HuH-7 (cell line): ENCODE data around the gene TMIE.
"Not testable (repeated sequence)": the region's sequence is repeated elsewhere in the genome, so short reads cannot be mapped to it uniquely, and the experiment has no call there.

Source experiments
- DNase-seq: peaks from one replicate; pipeline ENCODE4 v3.0.0; 2011; ENCODE audit warnings: low spot score

TMIE gene

GRCh38 chr3:46685446-46685845 lies 15.7 kb upstream of the TMIE start:
- DNase-seq: no peak

DNA sequence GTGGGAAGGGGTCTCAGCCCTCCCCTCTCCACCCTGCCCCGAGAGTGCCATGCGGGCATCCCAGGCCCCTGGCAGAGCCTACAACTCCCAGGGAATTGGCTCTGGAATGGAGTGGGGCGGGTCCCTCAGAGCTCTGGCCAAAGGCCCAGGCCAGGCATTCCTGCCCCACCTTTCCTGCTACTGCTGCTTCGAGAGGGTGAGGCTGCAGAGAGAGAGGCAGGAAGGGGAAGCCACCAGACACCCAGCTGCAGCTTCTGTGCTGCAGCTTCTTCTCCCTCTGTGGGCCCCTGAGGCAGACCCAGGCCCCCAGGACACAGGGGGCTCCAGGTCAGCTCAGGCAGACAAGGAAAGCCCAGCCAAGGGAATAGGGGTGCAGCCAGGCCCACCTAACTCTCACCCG lies 10.4 kb upstream of the TMIE start:
- no peak for DNase-seq

DNA sequence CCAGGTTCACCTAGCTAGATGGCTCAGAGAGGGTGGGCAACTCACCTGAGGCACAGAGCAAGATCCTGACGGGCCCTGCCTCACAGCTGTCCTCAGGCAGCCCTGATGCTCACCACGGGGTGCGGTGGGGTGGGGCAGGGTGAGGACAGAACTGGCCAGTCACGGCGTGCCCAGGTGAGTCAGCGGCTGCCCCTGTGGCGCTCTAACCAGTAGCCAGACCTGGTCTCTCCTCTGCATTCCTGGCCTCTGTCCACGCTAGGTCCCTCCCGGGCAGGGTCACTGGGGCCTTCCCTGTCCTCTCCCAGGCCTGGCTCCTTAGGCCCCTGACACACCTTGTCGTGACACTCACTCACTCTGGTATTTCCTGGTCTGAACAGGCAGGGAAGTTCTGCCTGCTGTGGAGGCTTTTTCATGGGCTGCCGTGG lies 8.6 kb upstream of the TMIE start:
- DNase-seq: peak; percentile 65

DNA sequence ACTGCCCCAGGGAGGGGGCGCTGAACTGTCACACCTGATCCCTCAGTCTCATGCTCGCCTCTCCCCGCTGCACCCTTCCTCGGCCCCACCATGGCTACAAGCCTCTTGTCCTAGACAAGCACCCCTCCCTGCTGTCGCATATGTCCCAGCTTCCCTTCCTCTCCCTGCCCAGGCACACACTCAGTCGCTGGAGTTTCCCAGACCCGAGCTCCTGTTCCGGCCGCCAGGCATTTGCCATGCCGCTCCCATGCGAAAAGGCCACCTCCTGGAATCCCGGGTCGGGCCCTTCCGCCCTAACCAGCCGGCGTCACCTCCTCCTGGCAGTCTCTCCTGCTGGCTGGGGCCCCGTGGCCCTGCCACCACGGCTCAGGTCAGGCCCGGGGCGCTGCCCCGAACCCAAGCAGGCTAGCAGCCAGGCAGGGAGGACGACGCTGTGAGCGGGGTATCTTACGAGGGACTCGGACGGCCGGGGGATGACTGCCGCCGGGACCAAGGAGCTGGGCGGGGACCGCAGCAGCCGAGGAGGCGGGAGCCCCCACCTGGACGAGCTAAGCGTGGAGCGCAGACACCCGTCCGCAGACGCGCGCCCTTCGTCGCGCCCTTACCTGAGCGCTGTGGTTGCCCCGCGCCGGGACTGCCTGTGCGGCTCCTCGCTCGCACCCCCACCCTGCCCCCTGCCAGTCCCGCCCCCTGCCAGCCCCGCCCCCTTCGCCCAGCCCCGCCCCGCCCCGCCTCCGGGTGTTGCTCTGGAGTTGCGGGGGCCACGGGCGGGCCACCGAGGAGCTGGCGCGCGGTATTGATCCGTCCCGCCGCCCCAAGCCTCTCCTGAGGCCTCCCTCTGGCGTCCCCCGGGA lies 7.9 kb upstream of the TMIE start, which contains the start of gene ALS2CL:
ALS2CL (minus strand) TSS at position 642 of the 854 bp plus-strand sequence. CDS start 4,239 bp downstream, outside the sequence.
- peak; percentile 90 for DNase-seq

DNA sequence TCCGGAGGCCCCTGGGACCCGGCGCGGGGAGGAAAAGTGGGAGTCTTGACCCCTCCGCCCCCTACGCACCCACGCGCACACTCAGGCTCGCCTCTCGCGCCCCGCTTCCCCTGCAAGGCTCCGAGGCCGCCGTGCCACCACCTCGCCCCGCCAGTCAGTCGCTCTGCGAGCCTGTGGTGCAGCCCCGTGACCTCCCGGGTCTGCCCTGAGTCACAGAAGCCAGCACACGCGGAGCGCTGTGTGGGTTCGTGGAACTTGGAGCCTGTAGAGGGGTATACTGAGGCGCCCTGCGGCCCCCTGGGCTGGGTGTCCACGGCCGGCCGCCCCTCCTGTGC lies 7.3 kb upstream of the TMIE start:
- no peak for DNase-seq

DNA sequence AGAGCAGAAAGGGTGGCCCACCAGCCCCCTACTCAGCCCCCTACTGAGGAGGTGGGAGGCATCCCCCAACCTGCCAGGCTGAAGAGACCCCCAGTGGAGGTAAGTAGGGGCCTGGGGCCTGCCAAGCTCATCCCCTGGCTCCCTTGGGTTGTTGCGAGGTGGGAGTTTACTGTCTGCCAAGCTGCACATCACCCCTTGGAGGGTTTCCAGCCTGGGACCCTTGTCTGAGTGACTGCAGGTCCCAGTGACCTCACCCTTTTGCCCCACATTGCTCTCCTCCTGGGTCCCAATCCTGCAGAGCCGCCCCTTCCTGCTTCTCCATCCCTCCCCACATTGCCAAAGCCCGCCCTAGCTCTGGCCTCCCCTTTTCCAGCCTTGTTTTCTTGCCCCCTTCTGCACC lies 6.7 kb upstream of the TMIE start:
- DNase-seq: no peak

- DNase-seq: peak; percentile 88
Measured at GRCh38 chr3:46695177-46695961, 5.8 kb upstream of the TMIE start.

DNA sequence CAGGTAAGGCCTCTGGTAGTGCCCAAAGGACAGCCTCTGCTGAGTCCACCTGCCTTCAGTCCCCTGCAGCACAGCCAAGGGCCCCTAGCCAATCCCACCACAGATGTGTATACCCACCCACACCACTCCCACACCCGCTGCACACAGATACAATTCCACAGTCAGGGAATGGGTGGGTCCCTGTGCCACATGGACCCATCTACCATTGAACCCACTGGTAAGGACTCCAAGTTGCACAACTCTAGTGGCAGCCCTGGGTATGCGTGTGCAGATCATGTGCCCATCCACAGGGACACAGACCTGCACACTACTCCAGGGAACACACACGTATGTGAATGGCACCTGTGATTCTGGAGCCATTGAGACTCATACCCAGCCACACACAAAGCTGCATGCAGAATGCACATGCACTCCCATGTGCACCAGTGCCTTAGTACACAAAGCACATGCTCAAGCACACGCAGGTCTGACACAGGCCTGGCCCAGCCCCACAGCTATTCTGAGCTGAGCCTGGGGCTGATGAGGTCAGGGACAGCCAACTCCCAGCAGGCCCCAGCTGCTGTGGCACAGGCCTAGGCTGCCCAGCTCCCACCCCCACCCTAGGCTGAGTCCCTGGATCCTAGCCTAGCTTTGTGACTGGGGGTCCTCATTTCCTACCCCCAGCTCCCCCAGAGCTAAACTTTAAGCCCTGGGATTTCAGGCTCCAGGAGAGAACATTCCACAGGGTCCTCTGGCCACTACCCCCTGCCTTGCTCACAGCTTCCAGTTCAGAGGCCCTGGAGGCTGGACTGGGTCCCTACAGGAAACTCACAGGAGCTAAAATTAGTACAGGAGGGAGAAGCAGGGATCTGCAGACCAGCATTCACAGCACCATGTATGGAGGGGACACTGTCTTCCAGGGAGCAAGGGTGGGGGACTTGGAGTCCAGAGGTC lies 5.0 kb upstream of the TMIE start:
- DNase-seq: no peak

DNA sequence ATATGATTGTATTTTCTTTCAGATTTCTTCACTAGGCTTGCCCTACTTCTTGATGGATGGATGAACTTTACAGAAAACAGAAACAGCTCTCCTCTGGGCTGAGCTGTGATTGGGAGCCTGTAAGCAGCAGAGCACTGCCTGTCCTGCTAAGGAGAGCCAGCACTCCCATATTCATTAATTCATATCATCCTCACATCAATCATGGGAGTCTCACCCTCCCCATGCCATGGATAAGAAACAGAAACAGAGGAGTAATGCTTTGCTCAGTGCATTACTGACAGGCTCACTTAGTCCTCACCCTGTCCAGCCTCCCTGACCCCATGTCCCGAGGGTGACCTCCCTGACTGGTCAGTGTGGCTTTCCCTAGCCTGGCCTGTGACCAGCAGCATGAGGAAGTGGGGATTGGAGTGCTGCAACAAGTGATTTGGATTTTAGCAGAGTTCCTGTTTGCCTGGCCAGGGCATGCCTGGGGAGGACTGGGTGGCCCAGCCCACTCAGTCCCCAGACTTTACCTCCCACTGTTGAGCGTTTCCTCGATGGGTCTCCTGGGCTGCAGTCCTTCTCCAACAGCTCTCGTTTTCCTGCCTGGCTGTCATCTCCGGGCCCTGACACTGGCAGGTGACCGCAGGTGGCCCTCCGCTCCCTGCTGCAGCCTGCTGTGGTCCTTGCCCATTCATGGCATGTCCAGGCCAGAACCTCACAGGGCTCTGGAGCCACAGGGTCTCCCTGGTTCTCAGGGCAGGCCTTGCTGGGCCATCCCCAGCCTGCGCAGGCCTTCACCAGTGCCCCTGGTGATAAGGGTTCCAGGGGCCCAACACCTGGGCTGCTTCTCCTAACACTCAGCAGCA lies 1.3 kb upstream of the TMIE start:
- DNase-seq: no peak

- no peak for DNase-seq
Measured at GRCh38 chr3:46700772-46701171, 420 bp upstream of the TMIE start.

DNA sequence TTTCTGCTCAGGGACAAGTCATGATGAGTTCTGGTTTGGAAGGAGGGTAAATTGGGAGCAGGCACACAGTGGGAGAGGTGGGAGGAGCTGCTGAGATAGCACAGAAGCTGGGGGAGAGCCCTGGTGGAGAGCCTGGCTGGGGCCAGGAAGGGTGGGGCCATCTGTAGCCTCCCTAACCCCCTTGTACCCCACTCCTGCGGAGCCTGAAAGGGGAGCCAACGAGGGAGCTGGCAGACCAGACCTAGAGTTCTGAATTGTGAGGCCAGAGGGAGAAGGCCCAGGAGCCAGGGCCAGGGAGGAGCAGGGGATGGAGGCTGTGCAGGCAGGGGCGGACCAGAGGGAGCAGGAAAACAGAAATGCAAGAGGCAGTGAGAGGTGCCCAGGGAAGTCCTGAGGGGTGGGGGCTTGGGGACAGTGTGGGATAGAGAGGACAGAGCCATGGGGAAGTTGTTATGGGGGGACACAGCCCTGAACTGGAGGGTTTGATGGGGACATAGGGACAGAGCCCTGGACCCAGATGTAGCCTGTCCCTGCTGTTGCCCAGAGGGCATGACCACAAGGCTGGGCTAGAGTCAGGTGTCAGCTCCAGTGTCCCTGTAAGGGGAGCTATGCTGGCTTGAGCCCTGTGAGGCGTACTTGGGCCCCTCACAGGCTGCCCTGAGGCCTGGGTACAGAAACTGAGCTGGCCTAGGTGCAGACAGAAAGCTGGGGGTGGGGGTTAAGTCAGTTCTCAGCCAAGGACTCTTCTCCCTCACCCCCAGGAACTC lies 1.2 kb downstream of the TMIE start:
- no peak for DNase-seq

DNA sequence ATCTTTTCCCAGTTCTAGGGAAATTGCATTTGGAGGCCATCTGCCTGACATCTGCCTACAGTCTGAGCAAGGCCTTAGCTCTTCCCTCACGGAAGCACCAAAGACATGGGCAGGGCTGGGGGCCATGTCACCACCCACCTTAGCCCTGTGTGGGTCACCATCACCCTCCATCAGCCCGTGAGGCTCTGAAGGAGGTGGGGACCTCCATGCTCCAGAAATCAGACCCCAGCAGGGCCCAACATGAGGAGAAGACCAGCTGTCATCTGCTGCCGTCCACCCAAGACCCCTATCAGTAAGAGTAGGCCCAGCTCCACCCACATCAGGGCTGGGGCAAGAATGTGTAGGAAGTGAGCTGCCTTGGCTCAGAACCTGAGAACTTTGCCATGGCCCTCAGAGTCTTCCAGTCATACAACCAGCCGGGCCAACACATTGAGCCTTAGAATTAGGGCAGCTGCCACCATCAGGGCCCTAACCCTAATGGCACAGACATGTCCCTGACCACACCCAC lies 1.9 kb downstream of the TMIE start:
- no peak for DNase-seq

- not testable (repeated sequence) for DNase-seq
Measured at GRCh38 chr3:46704346-46704745, 3.2 kb downstream of the TMIE start.

DNA sequence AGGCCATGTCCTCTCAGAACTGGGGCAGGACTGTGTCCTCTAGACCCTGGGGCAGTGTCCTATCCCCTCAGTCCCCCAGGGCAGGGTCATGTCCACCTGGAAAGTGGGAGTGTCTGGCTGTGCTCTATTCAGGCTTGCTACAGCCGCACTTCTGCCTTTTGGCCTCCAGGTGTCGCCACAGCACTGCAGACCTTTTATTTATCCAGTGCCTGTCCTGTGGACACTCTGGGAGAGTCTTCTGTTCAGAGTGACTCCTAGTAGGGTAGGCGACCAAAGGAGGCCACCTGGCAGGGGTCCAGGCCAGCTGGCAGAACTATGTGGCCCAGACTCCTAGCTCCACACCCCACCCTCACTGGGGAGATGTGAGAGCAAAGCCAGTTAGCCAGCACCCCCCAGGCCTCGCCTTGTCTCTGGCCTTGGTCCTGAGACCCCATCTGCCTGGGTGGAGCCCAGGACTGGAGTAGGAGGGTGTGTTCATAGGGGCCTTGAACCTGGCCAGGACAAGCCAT lies 3.9 kb downstream of the TMIE start:
- peak; percentile 90 for DNase-seq

DNA sequence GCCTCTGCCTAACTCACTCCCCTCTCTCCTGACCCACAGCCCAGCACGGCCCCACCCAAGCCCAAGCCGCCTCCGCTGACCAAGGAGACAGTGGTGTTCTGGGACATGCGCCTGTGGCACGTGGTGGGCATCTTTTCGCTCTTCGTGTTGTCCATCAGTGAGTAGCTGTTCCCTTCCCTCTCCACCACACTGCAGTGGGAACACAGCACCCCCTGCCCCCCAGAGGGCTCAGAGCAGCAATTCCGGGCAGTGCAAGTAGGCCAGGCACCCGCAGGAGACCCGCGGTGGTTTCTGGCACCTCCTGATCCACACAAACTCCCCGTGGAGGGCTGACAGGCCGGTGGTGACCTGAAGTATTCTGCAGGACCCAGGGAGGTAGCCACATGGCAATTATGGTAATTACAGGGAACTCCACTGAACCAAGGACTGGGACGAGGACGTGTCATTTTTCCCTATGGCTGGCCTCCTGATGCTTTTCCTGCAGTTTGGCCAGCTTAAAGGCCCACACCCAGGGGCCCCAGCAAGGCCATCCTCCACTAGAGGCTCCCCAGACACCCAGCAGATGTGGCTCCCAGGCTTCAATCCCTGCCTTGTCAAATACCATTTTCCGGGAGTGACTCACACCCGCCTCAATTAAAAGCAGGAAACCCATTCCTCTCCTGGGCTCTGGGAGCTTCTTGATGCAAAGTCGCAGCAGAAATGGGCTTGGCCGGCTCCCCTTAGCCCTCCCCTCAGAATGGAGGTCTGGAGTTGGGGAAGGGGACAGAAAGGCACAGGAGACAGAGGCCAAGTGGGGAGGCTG lies 4.8 kb downstream of the TMIE start:
- no peak for DNase-seq

GRCh38 chr3:46706771-46707582 lies 5.8 kb downstream of the TMIE start:
- no peak for DNase-seq

DNA sequence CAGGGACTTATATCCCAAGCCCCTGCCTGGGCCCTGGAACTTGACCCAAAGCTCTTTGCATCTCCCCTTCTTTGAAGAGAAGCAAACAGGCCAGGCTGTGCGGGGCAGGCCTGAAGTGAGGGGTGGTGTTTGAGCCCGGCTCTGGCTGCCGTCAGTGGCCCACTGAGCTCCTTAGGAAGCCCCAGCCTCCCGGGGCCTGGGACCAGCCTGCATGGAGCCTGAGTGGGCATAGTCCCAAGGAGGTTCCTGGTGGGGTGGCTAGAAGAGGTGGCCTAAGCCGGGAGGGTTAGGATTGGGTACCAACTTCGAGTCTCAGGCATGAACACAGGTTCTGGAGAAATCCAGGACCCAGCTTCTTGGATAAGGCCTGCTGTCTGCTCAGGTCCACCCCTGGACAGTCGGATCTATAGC lies 6.4 kb downstream of the TMIE start:
- no peak for DNase-seq
